IMR-90 (cell line): ENCODE data around the gene NPPB. TPM values are rescaled to one million over a fixed set of nuclear protein-coding genes. Genes with fewer than 3 reads are reported as not detected.

Experiments used
- ATAC-seq: fragments of 200-7000 bp; cut with Tn5 transposase; 2 replicates; pipeline ENCODE4 v1.9.1; 2020; ENCODE audit warnings: low read depth, mild to moderate bottlenecking, moderate library complexity
- BruUV-seq: library from RNA; stranded (reverse); fragments of 400-500 nt; replicated peaks from 2 replicates; lab custom pipeline; 2021; lab: Mats Ljungman, UMichigan
- CTCF ChIA-PET: fragments of 300-600 bp; formaldehyde crosslinking; extraction: SDS; loops from one replicate; lab custom pipeline; 2021; ENCODE audit warnings: antibody characterized with exemption; lab: Yijun Ruan, JAX
- POLR2A ChIA-PET: fragments of 300-600 bp; sonication (Branson Sonifier 250); formaldehyde crosslinking; loops from one replicate; lab custom pipeline; 2022; ENCODE audit warnings: antibody characterized with exemption; ENCODE audit not compliant: unreplicated experiment; lab: Charles Lee
- DNase-seq: peaks from one replicate; pipeline ENCODE4 v3.0.0; 2013
- H2AFZ ChIP-seq: replicated peaks from 2 replicates; pipeline ENCODE3; 2013; ENCODE audit warnings: low read length, mild to moderate bottlenecking; ENCODE audit not compliant: poor library complexity
- H2AK5ac ChIP-seq: 2 replicates; pipeline ENCODE4 v1.6.1; 2013; ENCODE audit warnings: low read depth, low read length, inconsistent platforms
- H2AK9ac ChIP-seq: replicated peaks from 2 replicates; pipeline ENCODE3; 2013; ENCODE audit warnings: mild to moderate bottlenecking, low read depth, low read length, moderate library complexity; ENCODE audit not compliant: poor library complexity
- H2BK120ac ChIP-seq: 2 replicates; pipeline ENCODE4 v1.6.1; 2013; ENCODE audit warnings: low read depth, low read length, inconsistent platforms
- H2BK15ac ChIP-seq: 3 replicates; pipeline ENCODE4 v1.6.1; 2013; ENCODE audit warnings: low read depth, low read length, inconsistent platforms
- H2BK20ac ChIP-seq: 2 replicates; pipeline ENCODE4 v1.6.1; 2013; ENCODE audit warnings: low read depth, mild to moderate bottlenecking, inconsistent platforms, low read length, moderate library complexity
- H2BK5ac ChIP-seq: 2 replicates; pipeline ENCODE4 v1.6.1; 2013; ENCODE audit warnings: mild to moderate bottlenecking, low read depth, low read length, inconsistent platforms; ENCODE audit not compliant: poor library complexity, severe bottlenecking
- H3K14ac ChIP-seq: replicated peaks from 2 replicates; pipeline ENCODE4 v1.6.1; 2013; ENCODE audit warnings: low read depth, low read length, inconsistent platforms
- H3K18ac ChIP-seq: 2 replicates; pipeline ENCODE4 v1.6.1; 2013; ENCODE audit warnings: low read depth, low read length, control low read depth
- H3K23ac ChIP-seq: 2 replicates; pipeline ENCODE4 v1.6.1; 2013; ENCODE audit warnings: low read depth, low read length, inconsistent platforms
- H3K27ac ChIP-seq: 2 replicates; pipeline ENCODE4 v1.5.1; 2013; ENCODE audit warnings: mild to moderate bottlenecking, control low read depth, low read length; ENCODE audit not compliant: insufficient read depth
- H3K27me3 ChIP-seq: 2 replicates; pipeline ENCODE4 v1.6.1; 2013; ENCODE audit warnings: low read length; ENCODE audit not compliant: control insufficient read depth, insufficient read depth
- H3K36me3 ChIP-seq: 2 replicates; pipeline ENCODE4 v1.6.1; 2013; ENCODE audit warnings: low read length, mixed read lengths; ENCODE audit not compliant: control insufficient read depth, insufficient read depth
- H3K4ac ChIP-seq: 2 replicates; pipeline ENCODE4 v1.6.1; 2013; ENCODE audit warnings: low read depth, low read length, inconsistent platforms
- H3K4me1 ChIP-seq: 2 replicates; pipeline ENCODE4 v1.6.1; 2013; ENCODE audit warnings: low read length, mixed read lengths; ENCODE audit not compliant: control insufficient read depth, insufficient read depth
- H3K4me2 ChIP-seq: 2 replicates; pipeline ENCODE4 v1.6.1; 2013; ENCODE audit warnings: low read depth, mild to moderate bottlenecking, control low read depth, low read length, moderate library complexity
- H3K4me3 ChIP-seq: 2 replicates; pipeline ENCODE4 v1.5.1; 2013; ENCODE audit warnings: low read depth, mild to moderate bottlenecking, control low read depth, low read length, moderate library complexity; ENCODE audit not compliant: insufficient read depth
- H3K56ac ChIP-seq: 2 replicates; pipeline ENCODE4 v1.6.1; 2013; ENCODE audit warnings: low read length, inconsistent platforms; ENCODE audit not compliant: insufficient read depth; ENCODE audit errors: extremely low read depth
- H3K79me1 ChIP-seq, 2 experiments: 2 replicates each; pipeline ENCODE4 v1.6.1; 2013; ENCODE audit warnings: low read length in 2 of 2, inconsistent platforms in 1 of 2, low read depth in 1 of 2
- H3K9ac ChIP-seq: 2 replicates; pipeline ENCODE4 v1.6.1; 2013; ENCODE audit warnings: low read depth, low read length, control low read depth
- H3K9me1 ChIP-seq: 2 replicates; pipeline ENCODE4 v1.6.1; 2013; ENCODE audit warnings: low read length, inconsistent platforms; ENCODE audit not compliant: insufficient read depth
- H3K9me3 ChIP-seq: 2 replicates; pipeline ENCODE4 v1.6.1; 2013; ENCODE audit warnings: low read length; ENCODE audit not compliant: control insufficient read depth, insufficient read depth
- H4K20me1 ChIP-seq: 2 replicates; pipeline ENCODE4 v1.6.1; 2013; ENCODE audit warnings: low read length, inconsistent platforms; ENCODE audit not compliant: insufficient read depth
- H4K5ac ChIP-seq: 2 replicates; pipeline ENCODE4 v1.6.1; 2013; ENCODE audit warnings: mild to moderate bottlenecking, low read depth, low read length, control low read depth
- H4K8ac ChIP-seq, 2 experiments: 2 replicates each; pipeline ENCODE4 v1.6.1; 2013; ENCODE audit warnings: low read depth in 2 of 2, low read length in 2 of 2, control low read depth in 1 of 2, inconsistent platforms in 1 of 2
- H4K91ac ChIP-seq: 2 replicates; pipeline ENCODE4 v1.6.1; 2013; ENCODE audit warnings: low read depth, low read length, inconsistent platforms; ENCODE audit not compliant: insufficient read depth
- BHLHE40 ChIP-seq: fragments of 150-350 bp; IDR thresholded peaks from 2 replicates; pipeline ENCODE4 v1.6.1; 2016; ENCODE audit warnings: mild to moderate bottlenecking, low read depth, low read length
- CEBPB ChIP-seq: IDR thresholded peaks from 2 replicates; pipeline ENCODE4 v1.6.1; 2012; ENCODE audit warnings: low read depth, low read length, improper control_type of control experiment
- CHD1 ChIP-seq: IDR thresholded peaks from 2 replicates; pipeline ENCODE4 v1.6.1; 2012; ENCODE audit warnings: low read depth, low read length, improper control_type of control experiment
- CTCF ChIP-seq: conservative IDR thresholded peaks from 2 replicates; pipeline ENCODE4 v1.5.1; 2012; ENCODE audit warnings: mild to moderate bottlenecking, low read depth, low read length, improper control_type of control experiment
- ELK1 ChIP-seq: fragments of 150-350 bp; IDR thresholded peaks from 2 replicates; pipeline ENCODE4 v1.6.1; 2016; ENCODE audit warnings: low read depth, mild to moderate bottlenecking, low read length, moderate library complexity, borderline replicate concordance
- FOS ChIP-seq: fragments of 150-350 bp; IDR thresholded peaks from 2 replicates; pipeline ENCODE4 v1.6.1; 2016; ENCODE audit warnings: low read depth, low read length
- MAZ ChIP-seq: IDR thresholded peaks from 2 replicates; pipeline ENCODE4 v1.6.1; 2012; ENCODE audit warnings: low read depth, mild to moderate bottlenecking, low read length, improper control_type of control experiment, moderate library complexity, borderline replicate concordance
- NFE2L2 ChIP-seq: fragments of 150-350 bp; IDR thresholded peaks from 2 replicates; pipeline ENCODE4 v1.6.1; 2016; ENCODE audit warnings: low read depth, mild to moderate bottlenecking, low read length
- POLR2A ChIP-seq: IDR thresholded peaks from 2 replicates; pipeline ENCODE4 v1.6.1; 2012; ENCODE audit warnings: mild to moderate bottlenecking, low read depth, low read length
- RAD21 ChIP-seq: IDR thresholded peaks from 2 replicates; pipeline ENCODE4 v1.6.1; 2012; ENCODE audit warnings: low read length, improper control_type of control experiment
- RCOR1 ChIP-seq: IDR thresholded peaks from 2 replicates; pipeline ENCODE4 v1.6.1; 2012; ENCODE audit warnings: mild to moderate bottlenecking, low read length, improper control_type of control experiment; ENCODE audit not compliant: insufficient replicate concordance
- SMC3 ChIP-seq: fragments of 150-350 bp; IDR thresholded peaks from 2 replicates; pipeline ENCODE4 v1.6.1; 2016; ENCODE audit warnings: low read depth, mild to moderate bottlenecking, antibody characterized with exemption, low read length, moderate library complexity
- USF2 ChIP-seq: fragments of 150-350 bp; IDR thresholded peaks from 2 replicates; pipeline ENCODE4 v1.6.1; 2017; ENCODE audit warnings: mild to moderate bottlenecking, antibody characterized with exemption, low read length, low read depth
- WGBS, 2 experiments: methylation state at CpG; one replicate each; pipeline versions ENCODE4 v1.1.5 to v1.1.7; 2013; ENCODE audit warnings: missing lambda C conversion rate in 2 of 2; ENCODE audit not compliant: insufficient read length in 1 of 2; ENCODE audit errors: extremely low coverage in 2 of 2; 5-methylcytosine and 5-hydroxymethylcytosine counted together
- dilution Hi-C: fragments of 300-500 bp; cut with HindIII; formaldehyde crosslinking; loops from one replicate; pipeline ENCODE4 v1.14.3; 2018; ENCODE audit warnings: low sequenced_read_pairs; ENCODE audit not compliant: unreplicated experiment
- in situ Hi-C: fragments of 300-500 bp; cut with MboI; formaldehyde crosslinking; loops from 3 replicates; pipeline ENCODE4 v1.14.3; 2019; ENCODE audit warnings: low sequenced_read_pairs, inconsistent platforms, mixed read lengths
- intact Hi-C: fragments of 100-400 bp; cut with micrococcal nuclease; formaldehyde crosslinking; loops from 2 replicates; pipeline ENCODE4 v1.10.0; 2022
- polyA plus RNA-seq, 3 experiments: library from polyadenylated mRNA; depleted of rRNA; stranded (reverse); fragments of >200 nt; gene quantifications; 2 replicates each; pipeline ENCODE4 v1.2.3, GENCODE V29; 2012; ENCODE audit warnings: low replicate concordance in 1 of 3
- total RNA-seq: library from RNA; depleted of rRNA; stranded (reverse); fragments of >200 nt; gene quantifications from 2 replicates; pipeline ENCODE4 v1.2.3, GENCODE V29; 2012

The NPPB gene
- total and polyA plus RNA-seq, 2 of the 4 experiments (the other 2 are of a cell fraction), result not detected

GRCh38 chr1:11885916-11886315 is 27.2 kb upstream of the NPPB start:
- H3K14ac ChIP-seq, result no peak overlapping the region
- no peak overlapping the region for H2AFZ ChIP-seq
- TF ChIP-seq NFE2L2 (no peak), POLR2A (no peak), USF2 (no peak), ELK1 (no peak), SMC3 (no peak), CEBPB (no peak), CTCF (no peak), CHD1 (no peak), RCOR1 (no peak), RAD21 (no peak), MAZ (no peak), BHLHE40 (no peak), FOS (no peak)
- H3K9me1 ChIP-seq, result no peaks in the 10 kb centered on the region
- no peak overlapping the region for H4K8ac ChIP-seq
- in situ Hi-C loops, result no loop called here
- H3K9me3 ChIP-seq, result no peaks in the 10 kb centered on the region; the same call in 1 of the 2 replicates
- no peak overlapping the region for H3K23ac ChIP-seq
- no peak overlapping the region for H3K4ac ChIP-seq
- H2AK9ac ChIP-seq, result peak overlapping the region; percentile 72
- 54% methylated on average over 5 of the region's 6 CpGs; no CpG with 5 or more reads in 1 of the 2 experiments for WGBS, 2 experiments
- no peak overlapping the region for H4K91ac ChIP-seq
- ChIA-PET CTCF (no interaction called here), POLR2A (interaction anchor here (0.5 kb wide), 1 partner anchor 155 kb away, joined by 3 read pairs; no protein-coding TSS in a partner anchor)
- no peak overlapping the region for H2BK20ac ChIP-seq
- no peak overlapping the region for H3K27ac ChIP-seq
- intact Hi-C loops, result no loop called here
- dilution Hi-C loops, result no loop called here
- H3K18ac ChIP-seq, result no peak overlapping the region
- no TSS peak for BruUV-seq
- H3K36me3 ChIP-seq, result no peaks in the 10 kb centered on the region
- H4K20me1 ChIP-seq, result no peaks in the 10 kb centered on the region
- peaks cover 42% of the 10 kb centered on the region for H3K27me3 ChIP-seq
- H3K56ac ChIP-seq, result no peak overlapping the region
- no peak overlapping the region for H2BK15ac ChIP-seq
- H3K79me1 ChIP-seq, result no peaks in the 10 kb centered on the region
- no peak overlapping the region for H4K5ac ChIP-seq
- H3K4me1 ChIP-seq, result no peaks in the 10 kb centered on the region
- H3K4me3 ChIP-seq, result no peak overlapping the region
- H3K9ac ChIP-seq, result no peak overlapping the region
- no peak overlapping the region for H2AK5ac ChIP-seq
- ATAC-seq, result no peak
- H2BK120ac ChIP-seq, result no peak overlapping the region
- H3K4me2 ChIP-seq, result no peak overlapping the region
- no peak for DNase-seq
- no peak overlapping the region for H2BK5ac ChIP-seq
